CD14-positive monocyte (primary cell): Measurements from ENCODE around the gene ZMYM5. TPM values are rescaled to one million over a fixed set of nuclear protein-coding genes. Genes with fewer than 3 reads are reported as not detected.
A peak's percentile ranks its signal among the peaks of the same experiment; 100 is the strongest.

Experiments
- DNase-seq, 3 donors: peaks; one replicate each; pipeline ENCODE4 v3.0.0-alpha.2; 2011 to 2022
- H2AFZ ChIP-seq: 2 replicates; pipeline ENCODE4 v1.6.0; 2012; ENCODE audit warnings: mild to moderate bottlenecking, low read depth, low read length, inconsistent platforms; ENCODE audit not compliant: insufficient read depth, poor library complexity, severe bottlenecking
- H3K27ac ChIP-seq, 2 donors: 1 replicate in 1 of 2; 2 replicates in 1 of 2; pipeline ENCODE4 v1.5.1; 2012 to 2013; ENCODE audit warnings: low read length in 2 of 2, control low read depth in 1 of 2, inconsistent platforms in 1 of 2, low read depth in 1 of 2, mild to moderate bottlenecking in 1 of 2
- H3K27me3 ChIP-seq, 2 donors: one replicate each; pipeline versions ENCODE4 v1.6.0 to v1.6.1; 2011 to 2013; ENCODE audit warnings: low read length in 2 of 2; ENCODE audit not compliant: control insufficient read depth in 2 of 2, insufficient read depth in 2 of 2
- H3K36me3 ChIP-seq, 2 donors: replicated peaks in 1 of 2; 1 replicate in 1 of 2; 2 replicates in 1 of 2; pipeline versions ENCODE4 v1.5.1 to v1.6.1; 2012 to 2013; ENCODE audit warnings: low read length in 2 of 2, control low read depth in 1 of 2, inconsistent platforms in 1 of 2, mild to moderate bottlenecking in 1 of 2; ENCODE audit not compliant: insufficient read depth in 2 of 2, control insufficient read depth in 1 of 2
- H3K4me1 ChIP-seq, 2 donors: 1 replicate in 1 of 2; 2 replicates in 1 of 2; pipeline versions ENCODE4 v1.5.1 to v1.6.1; 2012 to 2013; ENCODE audit warnings: low read length in 2 of 2, control low read depth in 1 of 2, inconsistent platforms in 1 of 2, mild to moderate bottlenecking in 1 of 2, moderate library complexity in 1 of 2; ENCODE audit not compliant: insufficient read depth in 2 of 2, control insufficient read depth in 1 of 2
- H3K4me2 ChIP-seq: replicated peaks from 2 replicates; pipeline ENCODE3; 2012; ENCODE audit warnings: low read length, moderate library complexity, mild to moderate bottlenecking; ENCODE audit not compliant: poor library complexity, severe bottlenecking; ENCODE audit errors: extremely low read depth
- H3K4me3 ChIP-seq, 3 experiments: fragments of 200-600 bp in 1 of 3; sonication (generic) in 1 of 3; replicated peaks in 1 of 3; 1 replicate in 2 of 3; 2 replicates in 1 of 3; pipeline ENCODE4 v1.5.1; 2011 to 2013; ENCODE audit warnings: low read length in 3 of 3, mild to moderate bottlenecking in 3 of 3, control low read depth in 2 of 3, low read depth in 2 of 3, inconsistent platforms in 1 of 3, moderate library complexity in 1 of 3
- H3K79me2 ChIP-seq: 2 replicates; pipeline ENCODE4 v1.6.0; 2012; ENCODE audit warnings: mild to moderate bottlenecking, control low read depth, inconsistent platforms, low read length, moderate library complexity; ENCODE audit not compliant: insufficient read depth
- H3K9ac ChIP-seq: 2 replicates; pipeline ENCODE4 v1.6.0; 2017; ENCODE audit warnings: low read length, mild to moderate bottlenecking; ENCODE audit not compliant: insufficient read depth, poor library complexity, severe bottlenecking
- H3K9me3 ChIP-seq, 2 donors: replicated peaks in 1 of 2; 1 replicate in 1 of 2; 2 replicates in 1 of 2; pipeline versions ENCODE4 v1.5.1 to v1.6.1; 2012 to 2013; ENCODE audit warnings: low read length in 2 of 2, control low read depth in 1 of 2; ENCODE audit not compliant: control insufficient read depth in 1 of 2, insufficient read depth in 1 of 2
- H4K20me1 ChIP-seq: 2 replicates; pipeline ENCODE4 v1.6.0; 2012; ENCODE audit warnings: mild to moderate bottlenecking, low read length, control low read depth, moderate library complexity; ENCODE audit not compliant: insufficient read depth
- H3K27ac Mint-ChIP-seq, 7 donors: one replicate each; pipeline ENCODE4 v1.8.0; 2020; ENCODE audit warnings: mild to moderate bottlenecking in 7 of 7, mixed read lengths in 7 of 7, moderate library complexity in 6 of 7, inconsistent platforms in 2 of 7
- H3K27me3 Mint-ChIP-seq, 3 donors: one replicate each; pipeline ENCODE4 v1.8.0; 2021 to 2022; ENCODE audit warnings: low read depth in 3 of 3, mild to moderate bottlenecking in 3 of 3, mixed read lengths in 3 of 3, moderate library complexity in 3 of 3, inconsistent platforms in 1 of 3
- H3K36me3 Mint-ChIP-seq, 2 donors: one replicate each; pipeline ENCODE4 v1.8.0; 2020; ENCODE audit warnings: mixed read lengths in 2 of 2, inconsistent platforms in 1 of 2, mild to moderate bottlenecking in 1 of 2
- H3K4me1 Mint-ChIP-seq: one replicate; pipeline ENCODE4 v1.8.0; 2020; ENCODE audit warnings: mild to moderate bottlenecking, mixed read lengths
- H3K4me3 Mint-ChIP-seq, 2 donors: one replicate each; pipeline ENCODE4 v1.8.0; 2020; ENCODE audit warnings: mild to moderate bottlenecking in 2 of 2, mixed read lengths in 2 of 2, moderate library complexity in 1 of 2
- H3K9me3 Mint-ChIP-seq, 7 donors: one replicate each; pipeline ENCODE4 v1.8.0; 2020 to 2022; ENCODE audit warnings: mixed read lengths in 7 of 7, mild to moderate bottlenecking in 6 of 7, moderate library complexity in 6 of 7, inconsistent platforms in 2 of 7
- WGBS: methylation state at CpG from one replicate; pipeline ENCODE4 v1.1.5; 2013; ENCODE audit warnings: missing lambda C conversion rate; ENCODE audit not compliant: insufficient coverage; 5-methylcytosine and 5-hydroxymethylcytosine counted together
- intact Hi-C, 2 donors: fragments of 100-400 bp; cut with micrococcal nuclease; formaldehyde crosslinking; loops; one replicate each; pipeline versions ENCODE4 v1.15.0 to v1.15.1; 2023
- polyA plus RNA-seq, 3 donors: library from polyadenylated mRNA; depleted of rRNA in 1 of 3; unstranded in 2 of 3; stranded (reverse) in 1 of 3; fragments of 300-500 nt in 2 of 3; fragments of >200 nt in 1 of 3; fragmentation: Illumina TruSeq in 2 of 3; gene quantifications; 1 replicate in 2 of 3; 2 replicates in 1 of 3; pipeline ENCODE4 v1.2.3, GENCODE V29; 2012 to 2021
- TF ChIP-seq, protein P1 (sequence below): fragments of 200-600 bp; IDR thresholded peaks from one replicate; pipeline ENCODE4 v1.8.0; 2022; ENCODE audit warnings: antibody characterized with exemption, mild to moderate bottlenecking

The ZMYM5 gene
- polyA plus RNA-seq, 3 donors: 11.1 to 13.2 (median 11.1) TPM

GRCh38 chr13:19810996-19811881 lies 52.2 kb downstream of the ZMYM5 start:
- H3K4me3 Mint-ChIP-seq: no peak overlapping the region
- no peaks in the 10 kb centered on the region for H3K27me3 Mint-ChIP-seq
- Histone ChIP-seq H3K27ac (no peak overlapping the region), H3K27me3 (no peaks in the 10 kb centered on the region), H3K36me3 (no peaks in the 10 kb centered on the region), H2AFZ (no peak overlapping the region), H3K4me1 (no peaks in the 10 kb centered on the region), H3K4me3 (no peak overlapping the region), H3K79me2 (no peaks in the 10 kb centered on the region), H4K20me1 (no peaks in the 10 kb centered on the region), H3K9me3 (no peaks in the 10 kb centered on the region), H3K4me2 (no peak overlapping the region), H3K9ac (no peak overlapping the region)
- H3K9me3 Mint-ChIP-seq: peaks cover 0 to 12% (median 3%) of the 10 kb centered on the region in 7 donors
- peaks cover 5 to 30% of the 10 kb centered on the region in 2 donors for H3K36me3 Mint-ChIP-seq
- H3K4me1 Mint-ChIP-seq: peaks cover 2% of the 10 kb centered on the region
- H3K27ac Mint-ChIP-seq: no peak overlapping the region
- no peak for DNase-seq
- 100% methylated on average over 2 of the region's 7 CpGs for WGBS
- intact Hi-C loops: no loop called here
- TF ChIP-seq, protein P1, sequence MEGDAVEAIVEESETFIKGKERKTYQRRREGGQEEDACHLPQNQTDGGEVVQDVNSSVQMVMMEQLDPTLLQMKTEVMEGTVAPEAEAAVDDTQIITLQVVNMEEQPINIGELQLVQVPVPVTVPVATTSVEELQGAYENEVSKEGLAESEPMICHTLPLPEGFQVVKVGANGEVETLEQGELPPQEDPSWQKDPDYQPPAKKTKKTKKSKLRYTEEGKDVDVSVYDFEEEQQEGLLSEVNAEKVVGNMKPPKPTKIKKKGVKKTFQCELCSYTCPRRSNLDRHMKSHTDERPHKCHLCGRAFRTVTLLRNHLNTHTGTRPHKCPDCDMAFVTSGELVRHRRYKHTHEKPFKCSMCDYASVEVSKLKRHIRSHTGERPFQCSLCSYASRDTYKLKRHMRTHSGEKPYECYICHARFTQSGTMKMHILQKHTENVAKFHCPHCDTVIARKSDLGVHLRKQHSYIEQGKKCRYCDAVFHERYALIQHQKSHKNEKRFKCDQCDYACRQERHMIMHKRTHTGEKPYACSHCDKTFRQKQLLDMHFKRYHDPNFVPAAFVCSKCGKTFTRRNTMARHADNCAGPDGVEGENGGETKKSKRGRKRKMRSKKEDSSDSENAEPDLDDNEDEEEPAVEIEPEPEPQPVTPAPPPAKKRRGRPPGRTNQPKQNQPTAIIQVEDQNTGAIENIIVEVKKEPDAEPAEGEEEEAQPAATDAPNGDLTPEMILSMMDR: no peak

GRCh38 chr13:19810151-19810550 lies 53.3 kb downstream of the ZMYM5 start:
- Mint-ChIP-seq H3K4me3 (no peak overlapping the region), H3K27ac (peak overlapping the region in 1 of 7 donors; percentile 60), H3K4me1 (peaks cover 2% of the 10 kb centered on the region), H3K36me3 (peaks cover 7 to 30% of the 10 kb centered on the region in 2 donors), H3K9me3 (peaks cover 0 to 12% (median 3%) of the 10 kb centered on the region in 7 donors), H3K27me3 (no peaks in the 10 kb centered on the region)
- Histone ChIP-seq H3K4me3 (no peak overlapping the region), H3K36me3 (no peaks in the 10 kb centered on the region), H3K9ac (no peak overlapping the region), H3K4me2 (no peak overlapping the region), H3K27ac (no peak overlapping the region), H2AFZ (no peak overlapping the region), H3K9me3 (no peaks in the 10 kb centered on the region), H3K4me1 (no peaks in the 10 kb centered on the region), H3K79me2 (no peaks in the 10 kb centered on the region), H3K27me3 (no peaks in the 10 kb centered on the region), H4K20me1 (no peaks in the 10 kb centered on the region)
- 97% methylated on average over 3 of the region's 4 CpGs for WGBS
- no peak for DNase-seq
- TF ChIP-seq, protein P1: no peak
- intact Hi-C loops: no loop called here
